H1 (cell line): ENCODE data around the gene OGFR. TPM values are rescaled to one million over a fixed set of nuclear protein-coding genes. Genes with fewer than 3 reads are reported as not detected.
A peak's percentile ranks its signal among the peaks of the same experiment; 100 is the strongest.

Source experiments
- CTCF ChIA-PET: fragments of 300-600 bp; sonication (Branson Sonifier 250); formaldehyde crosslinking; loops from one replicate; lab custom pipeline; 2021; ENCODE audit not compliant: partially characterized antibody; lab: Charles Lee
- POLR2A ChIA-PET: fragments of 300-600 bp; sonication (Branson Sonifier 250); formaldehyde crosslinking; loops from one replicate; lab custom pipeline; 2021; ENCODE audit warnings: inconsistent platforms; ENCODE audit not compliant: partially characterized antibody; lab: Charles Lee
- DNase-seq, 2 experiments: peaks; one replicate each; pipeline versions ENCODE4 v3.0.0 to v3.0.0-alpha.2; 2010 to 2022; ENCODE audit warnings: low spot score in 2 of 2, low read depth in 1 of 2, mixed read lengths in 1 of 2
- FAIRE-seq: peaks from 2 replicates; lab custom pipeline; 2011; peaks lifted over from hg19 to GRCh38; lab: Jason Lieb, UNC
- H2AFZ ChIP-seq: 2 replicates; pipeline ENCODE4 v1.8.1; 2012; ENCODE audit warnings: low read length, inconsistent platforms
- H2AK5ac ChIP-seq: 2 replicates; pipeline ENCODE4 v1.6.1; 2013; ENCODE audit warnings: low read depth, low read length
- H2BK120ac ChIP-seq: replicated peaks from 2 replicates; pipeline ENCODE3; 2013; ENCODE audit warnings: low read depth, low read length, inconsistent platforms
- H2BK12ac ChIP-seq: 2 replicates; pipeline ENCODE4 v1.6.1; 2013; ENCODE audit warnings: low read depth, low read length
- H2BK15ac ChIP-seq: 2 replicates; pipeline ENCODE4 v1.6.1; 2013; ENCODE audit warnings: low read length
- H2BK20ac ChIP-seq: 2 replicates; pipeline ENCODE4 v1.6.1; 2013; ENCODE audit warnings: low read length
- H2BK5ac ChIP-seq: 2 replicates; pipeline ENCODE4 v1.6.1; 2013; ENCODE audit warnings: low read depth, low read length
- H3K14ac ChIP-seq: 2 replicates; pipeline ENCODE4 v1.6.1; 2013; ENCODE audit warnings: inconsistent platforms; ENCODE audit not compliant: insufficient read length
- H3K18ac ChIP-seq: 2 replicates; pipeline ENCODE4 v1.6.1; 2013; ENCODE audit warnings: low read length; ENCODE audit errors: extremely low read depth
- H3K23ac ChIP-seq: 2 replicates; pipeline ENCODE4 v1.6.1; 2013; ENCODE audit warnings: inconsistent platforms; ENCODE audit not compliant: insufficient read length
- H3K23me2 ChIP-seq: 2 replicates; pipeline ENCODE4 v1.6.1; 2013; ENCODE audit warnings: low read depth, low read length
- H3K27ac ChIP-seq: 2 replicates; pipeline ENCODE4 v1.6.1; 2011; ENCODE audit warnings: low read depth, low read length, inconsistent platforms
- H3K27me3 ChIP-seq, 4 experiments: replicated peaks in 1 of 4; 1 replicate in 1 of 4; 2 replicates in 3 of 4; pipeline versions ENCODE4 v1.6.1 to v1.8.1; 2011 to 2013; ENCODE audit warnings: low read length in 3 of 4, mild to moderate bottlenecking in 3 of 4, inconsistent platforms in 2 of 4, mixed read lengths in 2 of 4, moderate library complexity in 1 of 4; ENCODE audit not compliant: control insufficient read depth in 3 of 4, insufficient read depth in 3 of 4; ENCODE audit errors: extremely low read depth in 1 of 4
- H3K36me3 ChIP-seq, 4 experiments: 2 replicates each; pipeline versions ENCODE4 v1.6.1 to v1.8.1; 2011 to 2013; ENCODE audit warnings: mild to moderate bottlenecking in 4 of 4, low read length in 3 of 4, moderate library complexity in 2 of 4, control low read depth in 1 of 4, inconsistent platforms in 1 of 4; ENCODE audit not compliant: insufficient read depth in 4 of 4, control insufficient read depth in 2 of 4
- H3K4ac ChIP-seq: replicated peaks from 2 replicates; pipeline ENCODE3; 2013; ENCODE audit warnings: low read length, low read depth, mixed read lengths, inconsistent platforms; ENCODE audit not compliant: insufficient read length
- H3K4me1 ChIP-seq, 4 experiments: replicated peaks in 1 of 4; 1 replicate in 1 of 4; 2 replicates in 3 of 4; pipeline versions ENCODE4 v1.6.1 to v1.8.1; 2011 to 2013; ENCODE audit warnings: low read length in 3 of 4, inconsistent platforms in 2 of 4, mixed read lengths in 1 of 4; ENCODE audit not compliant: insufficient read depth in 4 of 4, control insufficient read depth in 3 of 4
- H3K4me2 ChIP-seq, 2 experiments: 2 replicates each; pipeline versions ENCODE4 v1.6.1 to v1.8.1; 2011 to 2013; ENCODE audit warnings: low read depth in 2 of 2, low read length in 2 of 2, control low read depth in 1 of 2, inconsistent platforms in 1 of 2, mild to moderate bottlenecking in 1 of 2; ENCODE audit not compliant: insufficient read depth in 1 of 2
- H3K4me3 ChIP-seq, 4 experiments: fragments of 200-600, 300-600 bp in 1 of 4; sonication (generic), shearing (Covaris generic), sonication (Bioruptor Twin) in 1 of 4; 2 replicates each; pipeline versions ENCODE4 v1.5.1 to v1.8.1; 2011 to 2016; ENCODE audit warnings: low read length in 4 of 4, low read depth in 3 of 4, control low read depth in 2 of 4, inconsistent platforms in 2 of 4, mild to moderate bottlenecking in 2 of 4, mixed read lengths in 1 of 4, moderate library complexity in 1 of 4; ENCODE audit not compliant: insufficient read depth in 2 of 4; ENCODE audit errors: extremely low read depth in 1 of 4
- H3K56ac ChIP-seq: replicated peaks from 2 replicates; pipeline ENCODE3; 2013; ENCODE audit warnings: low read depth, mild to moderate bottlenecking, mixed read lengths, low read length, inconsistent platforms; ENCODE audit not compliant: insufficient read length
- H3K79me1 ChIP-seq: 2 replicates; pipeline ENCODE4 v1.6.1; 2013; ENCODE audit warnings: low read depth, low read length, control low read depth
- H3K79me2 ChIP-seq, 2 experiments: 2 replicates each; pipeline versions ENCODE4 v1.6.1 to v1.8.1; 2012 to 2013; ENCODE audit warnings: low read length in 2 of 2, mild to moderate bottlenecking in 2 of 2, inconsistent platforms in 1 of 2; ENCODE audit not compliant: insufficient read depth in 2 of 2, control insufficient read depth in 1 of 2
- H3K9ac ChIP-seq, 4 experiments: replicated peaks in 1 of 4; 1 replicate in 1 of 4; 2 replicates in 3 of 4; pipeline versions ENCODE4 v1.6.1 to v1.8.1; 2011 to 2013; ENCODE audit warnings: low read depth in 3 of 4, low read length in 3 of 4, control low read depth in 2 of 4, mild to moderate bottlenecking in 2 of 4, moderate library complexity in 2 of 4, inconsistent platforms in 1 of 4; ENCODE audit errors: extremely low read depth in 1 of 4
- H3K9me3 ChIP-seq, 2 experiments: 2 replicates each; pipeline versions ENCODE4 v1.6.1 to v1.8.1; 2012 to 2013; ENCODE audit warnings: mild to moderate bottlenecking in 2 of 2, moderate library complexity in 2 of 2, control low read depth in 1 of 2, inconsistent platforms in 1 of 2, low read depth in 1 of 2, low read length in 1 of 2, mixed read lengths in 1 of 2; ENCODE audit not compliant: insufficient read depth in 2 of 2
- H4K20me1 ChIP-seq, 2 experiments: replicated peaks in 1 of 2; 2 replicates each; pipeline versions ENCODE3 to v1.8.1; 2011 to 2013; ENCODE audit warnings: inconsistent platforms in 2 of 2, low read length in 2 of 2, mild to moderate bottlenecking in 1 of 2; ENCODE audit not compliant: insufficient read depth in 2 of 2, control insufficient read depth in 1 of 2
- H4K5ac ChIP-seq: 2 replicates; pipeline ENCODE4 v1.6.1; 2013; ENCODE audit warnings: low read length, low read depth, mixed read lengths, inconsistent platforms; ENCODE audit not compliant: insufficient read length
- H4K8ac ChIP-seq: 2 replicates; pipeline ENCODE4 v1.8.0; 2013; ENCODE audit warnings: mild to moderate bottlenecking, moderate library complexity, low read length, inconsistent platforms; ENCODE audit not compliant: insufficient read depth; ENCODE audit errors: extremely low read depth
- H4K91ac ChIP-seq: replicated peaks from 2 replicates; pipeline ENCODE3; 2013; ENCODE audit warnings: low read length, mixed read lengths, inconsistent platforms; ENCODE audit not compliant: insufficient read length
- E2F6 ChIP-seq: IDR thresholded peaks from 2 replicates; pipeline ENCODE4 v1.6.1; 2012; ENCODE audit warnings: inconsistent platforms
- TEAD4 ChIP-seq: IDR thresholded peaks from 2 replicates; pipeline ENCODE4 v1.6.1; 2012; ENCODE audit warnings: low read depth, low read length, inconsistent platforms, mixed read lengths
- WGBS, 2 experiments: shearing (Covaris generic) in 1 of 2; methylation state at CpG; one replicate each; pipeline versions ENCODE4 v1.1.6 to v1.1.7; 2013 to 2015; ENCODE audit warnings: low lambda C conversion rate in 2 of 2, mixed read lengths in 2 of 2, inconsistent platforms in 1 of 2, low coverage in 1 of 2, missing lambda C conversion rate in 1 of 2; ENCODE audit not compliant: insufficient replicate concordance in 2 of 2, insufficient coverage in 1 of 2, insufficient read length in 1 of 2; ENCODE audit errors: extremely low coverage in 1 of 2, missing lambda C conversion rate in 1 of 2; 5-methylcytosine and 5-hydroxymethylcytosine counted together
- polyA plus RNA-seq, 7 experiments: library from polyadenylated mRNA; depleted of rRNA in 3 of 7; stranded (reverse) in 5 of 7; unstranded in 2 of 7; fragments of >200 nt in 5 of 7; fragments of 200-250 nt in 2 of 7; gene quantifications; 1 replicate in 5 of 7; 2 replicates in 1 of 7; 4 replicates in 1 of 7; pipeline versions ENCODE4 v1.2.1 to v1.2.3, GENCODE V29; 2011 to 2013; ENCODE audit warnings: missing spikeins in 2 of 7, mixed read lengths in 2 of 7
- total RNA-seq: library from RNA; stranded (reverse); fragmentation: NEBNext Ultra II Directional; extraction: Animal tissue kit (Norgen Biotek cat#: 25700); gene quantifications from 2 replicates; pipeline ENCODE4 v1.2.1, GENCODE V29; 2021
- TF ChIP-seq, protein P1 (sequence below): IDR thresholded peaks from 2 replicates; pipeline ENCODE4 v1.6.1; 2012; ENCODE audit warnings: inconsistent platforms

Gene OGFR
- total and polyA plus RNA-seq, 2 of the 8 experiments (the other 6 are each of a cell fraction or from before 2014, with no cell fraction given) = 13.9 to 25.1 TPM

DNA sequence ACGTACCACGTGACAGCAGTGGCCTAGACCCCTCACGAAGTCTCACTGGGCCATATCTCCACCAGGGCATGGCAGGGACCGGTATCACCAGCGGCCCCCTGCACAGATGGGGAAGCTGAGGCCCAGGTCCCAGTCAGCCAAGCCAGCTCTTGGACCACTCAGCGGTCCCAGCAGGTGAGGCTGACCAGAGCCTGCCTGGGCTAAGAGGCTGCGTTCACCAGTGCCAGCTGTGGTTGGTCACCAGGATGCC, 11.0 kb upstream of the OGFR start:
- ChIA-PET POLR2A (interaction anchor here (1.8 to 1.9 kb wide), 2 partner anchors 22 to 151 kb away, joined by 4 to 10 read pairs; partner anchors contain the start of genes COL9A3 and SLCO4A1), CTCF (interaction anchor here (1.0 to 4.4 kb wide), 8 partner anchors 11 to 126 kb away, joined by 3 to 35 read pairs (median 4); partner anchors contain the start of gene NTSR1)
- H3K23ac ChIP-seq = no peak overlapping the region
- H3K9ac ChIP-seq = no peak overlapping the region; a peak in 1 of 7 replicates
- H3K4ac ChIP-seq = peak overlapping the region; percentile 78
- peaks cover 0 to 18% (median 11%) of the 10 kb centered on the region in 4 experiments; a peak in 5 of 7 replicates for H3K27me3 ChIP-seq
- H2BK5ac ChIP-seq = peak overlapping the region; percentile 60; the same call in 1 of the 2 replicates
- H3K14ac ChIP-seq = no peak overlapping the region
- no peaks in the 10 kb centered on the region for H3K79me2 ChIP-seq
- 60% methylated on average over 7 of the region's 7 CpGs; no CpG with 5 or more reads in 1 of the 2 experiments for WGBS, 2 experiments
- H2AK5ac ChIP-seq = peak overlapping the region; percentile 54; the same call in 1 of the 2 replicates
- H3K4me3 ChIP-seq = peak overlapping the region; percentile 21 to 54 (median 29); a peak in 6 of 8 replicates
- peaks cover 7% of the 10 kb centered on the region; the same call in 1 of the 2 replicates for H3K23me2 ChIP-seq
- no peaks in the 10 kb centered on the region for H3K79me1 ChIP-seq
- H3K4me2 ChIP-seq = peak overlapping the region; percentile 84 to 85
- peaks cover 0 to 4% (median under 1%) of the 10 kb centered on the region in 4 experiments; a peak in 3 of 8 replicates for H3K36me3 ChIP-seq
- H2BK120ac ChIP-seq = peak overlapping the region; percentile 54
- peak overlapping the region; percentile 30 for H3K56ac ChIP-seq
- peak overlapping the region; percentile 71 for H4K5ac ChIP-seq
- H4K20me1 ChIP-seq = peaks cover 0 to 10% of the 10 kb centered on the region in 2 experiments
- no peak overlapping the region for H3K27ac ChIP-seq
- no peak for FAIRE-seq
- H4K8ac ChIP-seq = peak overlapping the region; percentile 59; the same call in 1 of the 2 replicates
- no peak for DNase-seq
- H3K18ac ChIP-seq = peak overlapping the region; percentile 32; the same call in 1 of the 2 replicates
- peak overlapping the region; percentile 70; the same call in 1 of the 2 replicates for H2AFZ ChIP-seq
- H3K4me1 ChIP-seq = peaks cover 0 to 11% (median 6%) of the 10 kb centered on the region in 4 experiments; a peak in 4 of 7 replicates
- 0 out of 2 replicates have a peak overlapping the region, but pooled peaks have one; percentile 53 for H2BK15ac ChIP-seq
- H3K9me3 ChIP-seq = no peaks in the 10 kb centered on the region
- H2BK12ac ChIP-seq = peak overlapping the region; percentile 75; the same call in 1 of the 2 replicates
- H4K91ac ChIP-seq = peak overlapping the region; percentile 95
- H2BK20ac ChIP-seq = peak overlapping the region; percentile 80; the same call in 1 of the 2 replicates
- TF ChIP-seq, protein P1, sequence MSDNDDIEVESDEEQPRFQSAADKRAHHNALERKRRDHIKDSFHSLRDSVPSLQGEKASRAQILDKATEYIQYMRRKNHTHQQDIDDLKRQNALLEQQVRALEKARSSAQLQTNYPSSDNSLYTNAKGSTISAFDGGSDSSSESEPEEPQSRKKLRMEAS = peak; percentile 25; the same call in 1 of the 2 replicates
- TF ChIP-seq E2F6 (no peak), TEAD4 (no peak)
